ENCODE measurements around the gene WSB1. TPM values are rescaled to one million over a fixed set of nuclear protein-coding genes. Genes with fewer than 3 reads are reported as not detected.

The WSB1 gene
- total and polyA plus RNA-seq, 2 of the 8 experiments (the other 6 are each of a cell fraction or from before 2014, with no cell fraction given): 113 to 140 TPM

DNA sequence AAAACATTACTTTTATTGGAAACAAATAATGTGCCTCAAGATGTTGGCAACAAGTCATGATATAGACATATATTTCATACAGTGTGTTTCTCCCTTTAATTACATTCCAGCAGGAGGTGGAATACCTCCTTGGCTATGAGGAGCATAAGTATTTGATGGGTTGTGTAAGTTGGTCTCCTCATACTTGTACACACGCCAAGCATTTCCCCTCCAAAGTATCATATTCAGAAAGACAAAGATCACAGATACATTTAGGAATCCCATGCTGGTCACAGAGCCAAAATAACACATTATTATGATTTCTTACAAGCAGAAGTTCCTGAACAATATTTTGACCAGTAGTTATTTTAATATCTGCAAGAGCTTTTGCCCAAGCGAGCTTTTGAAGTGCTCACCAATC lies 57.8 kb downstream of the WSB1 start:
- no peak overlapping the region for H3K27ac ChIP-seq (ENCODE audit: low read depth, low read length)
- POLR2A ChIA-PET (ENCODE audit: partially characterized antibody): interaction anchor here (1.3 kb wide), 1 partner anchor 57 kb away, joined by 3 read pairs; no protein-coding TSS in a partner anchor

More for the DNA sequence above, 57.8 kb downstream of the WSB1 start:
- H2BK20ac ChIP-seq (ENCODE audit: low read length): no peak overlapping the region
- H3K18ac ChIP-seq (ENCODE audit: extremely low read depth, low read length): no peak overlapping the region
- CTCF ChIA-PET (ENCODE audit: partially characterized antibody): interaction anchor here (2.1 to 4.6 kb wide), 2 partner anchors 29 to 251 kb away, joined by 6 to 42 read pairs; no protein-coding TSS in a partner anchor
- H3K9me3 ChIP-seq (ENCODE audit: insufficient read depth in 2 of 2, low read depth in 1 of 2, low read length in 1 of 2): no peaks in the 10 kb centered on the region
- H3K36me3 ChIP-seq (ENCODE audit: control insufficient read depth in 2 of 4, insufficient read depth in 4 of 4, low read length in 3 of 4): no peaks in the 10 kb centered on the region
- no peak overlapping the region for H3K4ac ChIP-seq (replicated peaks; ENCODE audit: insufficient read length, low read depth, low read length)
- H2AFZ ChIP-seq (ENCODE audit: low read length): no peak overlapping the region
- H3K79me2 ChIP-seq (ENCODE audit: control insufficient read depth in 1 of 2, insufficient read depth in 2 of 2, low read length in 2 of 2): no peaks in the 10 kb centered on the region
- H4K5ac ChIP-seq (ENCODE audit: insufficient read length, low read depth, low read length): no peak overlapping the region
- FAIRE-seq (no peak), DNase-seq (ENCODE audit: low read depth in 1 of 2, low spot score in 2 of 2) (no peak)
- H2BK5ac ChIP-seq (ENCODE audit: low read depth, low read length): no peak overlapping the region
- H2BK15ac ChIP-seq (ENCODE audit: low read length): no peak overlapping the region
- no peak overlapping the region for H3K9ac ChIP-seq (replicated peaks in 1 of 4; ENCODE audit: extremely low read depth in 1 of 4, low read depth in 3 of 4, low read length in 3 of 4)
- H4K91ac ChIP-seq (replicated peaks; ENCODE audit: insufficient read length, low read length): no peak overlapping the region
- no peak overlapping the region for H3K4me2 ChIP-seq (ENCODE audit: insufficient read depth in 1 of 2, low read depth in 2 of 2, low read length in 2 of 2)
- H3K4me3 ChIP-seq (ENCODE audit: extremely low read depth in 1 of 4, insufficient read depth in 2 of 4, low read depth in 3 of 4, low read length in 4 of 4): no peak overlapping the region
- TF ChIP-seq CEBPB (IDR thresholded peaks at IDR 0.05; ENCODE audit: low read depth, low read length) (no peak), KDM4A (IDR thresholded peaks at IDR 0.05; ENCODE audit: low read depth, low read length, severe bottlenecking) (no peak), EP300 (IDR thresholded peaks at IDR 0.05; ENCODE audit: borderline replicate concordance in 1 of 2, low read depth in 2 of 2, low read length in 2 of 2) (no peak), GTF2F1 (IDR thresholded peaks at IDR 0.05; ENCODE audit: borderline replicate concordance, low read depth, low read length) (no peak)
- TF ChIP-seq, protein P1, sequence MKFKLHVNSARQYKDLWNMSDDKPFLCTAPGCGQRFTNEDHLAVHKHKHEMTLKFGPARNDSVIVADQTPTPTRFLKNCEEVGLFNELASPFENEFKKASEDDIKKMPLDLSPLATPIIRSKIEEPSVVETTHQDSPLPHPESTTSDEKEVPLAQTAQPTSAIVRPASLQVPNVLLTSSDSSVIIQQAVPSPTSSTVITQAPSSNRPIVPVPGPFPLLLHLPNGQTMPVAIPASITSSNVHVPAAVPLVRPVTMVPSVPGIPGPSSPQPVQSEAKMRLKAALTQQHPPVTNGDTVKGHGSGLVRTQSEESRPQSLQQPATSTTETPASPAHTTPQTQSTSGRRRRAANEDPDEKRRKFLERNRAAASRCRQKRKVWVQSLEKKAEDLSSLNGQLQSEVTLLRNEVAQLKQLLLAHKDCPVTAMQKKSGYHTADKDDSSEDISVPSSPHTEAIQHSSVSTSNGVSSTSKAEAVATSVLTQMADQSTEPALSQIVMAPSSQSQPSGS (IDR thresholded peaks at IDR 0.05; ENCODE audit: low read length): no peak
- H3K4me1 ChIP-seq (replicated peaks in 1 of 4; ENCODE audit: control insufficient read depth in 3 of 4, insufficient read depth in 4 of 4, low read length in 3 of 4): peaks cover 0 to 9% (median 4%) of the 10 kb centered on the region in 4 experiments; a peak in 3 of 7 replicates
- 97% methylated on average over 2 of the region's 2 CpGs; no CpG with 5 or more reads in 1 of the 2 experiments for WGBS, 2 experiments (ENCODE audit: extremely low coverage in 1 of 2, insufficient coverage in 1 of 2, insufficient read length in 1 of 2, insufficient replicate concordance in 2 of 2, low coverage in 1 of 2, low lambda C conversion rate in 2 of 2, missing lambda C conversion rate in 1 of 2)
- no peak overlapping the region for H2BK12ac ChIP-seq (ENCODE audit: low read depth, low read length)
- no peak overlapping the region for H3K56ac ChIP-seq (replicated peaks; ENCODE audit: insufficient read length, low read depth, low read length)
- peaks cover 4% of the 10 kb centered on the region; the same call in 1 of the 2 replicates for H3K23me2 ChIP-seq (ENCODE audit: low read depth, low read length)
- H4K8ac ChIP-seq (ENCODE audit: extremely low read depth, insufficient read depth, low read length): no peak overlapping the region
- no peak overlapping the region for H2BK120ac ChIP-seq (replicated peaks; ENCODE audit: low read depth, low read length)
- H2AK5ac ChIP-seq (ENCODE audit: low read depth, low read length): no peak overlapping the region
- H3K14ac ChIP-seq (ENCODE audit: insufficient read length): no peak overlapping the region
- no peaks in the 10 kb centered on the region for H3K27me3 ChIP-seq (replicated peaks in 1 of 4; ENCODE audit: control insufficient read depth in 3 of 4, extremely low read depth in 1 of 4, insufficient read depth in 3 of 4, low read length in 3 of 4)
- H4K20me1 ChIP-seq (replicated peaks in 1 of 2; ENCODE audit: control insufficient read depth in 1 of 2, insufficient read depth in 2 of 2, low read length in 2 of 2): no peaks in the 10 kb centered on the region
- H3K23ac ChIP-seq (ENCODE audit: insufficient read length): no peak overlapping the region
- peaks cover 2% of the 10 kb centered on the region; the same call in 1 of the 2 replicates for H3K79me1 ChIP-seq (ENCODE audit: low read depth, low read length)

Data from H1 (cell line).